Dendritic cell treated with granulocyte-macrophage colony-stimulating factor and Interleukin-4, amounts not matched to agents 40 ng/mL and 50 ng/mL, for 4 days (primary cell): Measurements from ENCODE around the gene TBC1D22B.

Experiments
- H3K27ac Mint-ChIP-seq: one replicate; pipeline ENCODE4 v1.8.0; 2022; ENCODE audit warnings: mild to moderate bottlenecking, mixed read lengths
- H3K27me3 Mint-ChIP-seq: one replicate; pipeline ENCODE4 v1.8.0; 2022; ENCODE audit warnings: mild to moderate bottlenecking, mixed read lengths
- H3K36me3 Mint-ChIP-seq: one replicate; pipeline ENCODE4 v1.8.0; 2022; ENCODE audit warnings: low read depth, mixed read lengths
- H3K4me1 Mint-ChIP-seq: one replicate; pipeline ENCODE4 v1.8.0; 2022; ENCODE audit warnings: low read depth, mixed read lengths
- H3K4me3 Mint-ChIP-seq: one replicate; pipeline ENCODE4 v1.8.0; 2022; ENCODE audit warnings: mild to moderate bottlenecking, moderate library complexity, mixed read lengths
- H3K9me3 Mint-ChIP-seq: one replicate; pipeline ENCODE4 v1.8.0; 2022; ENCODE audit warnings: mixed read lengths
- intact Hi-C: fragments of 100-400 bp; cut with micrococcal nuclease; formaldehyde crosslinking; loops from one replicate; pipeline ENCODE4 v1.15.0; 2022

The TBC1D22B gene

GRCh38 chr6:37368961-37369320 lies 111.4 kb downstream of the TBC1D22B start:
- no peak overlapping the region for H3K27ac Mint-ChIP-seq
- intact Hi-C loops, result no loop called here
- H3K9me3 Mint-ChIP-seq, result no peaks in the 10 kb centered on the region
- H3K36me3 Mint-ChIP-seq, result peaks cover 57% of the 10 kb centered on the region
- no peaks in the 10 kb centered on the region for H3K27me3 Mint-ChIP-seq
- H3K4me1 Mint-ChIP-seq, result peaks cover 18% of the 10 kb centered on the region
- H3K4me3 Mint-ChIP-seq, result no peak overlapping the region

DNA sequence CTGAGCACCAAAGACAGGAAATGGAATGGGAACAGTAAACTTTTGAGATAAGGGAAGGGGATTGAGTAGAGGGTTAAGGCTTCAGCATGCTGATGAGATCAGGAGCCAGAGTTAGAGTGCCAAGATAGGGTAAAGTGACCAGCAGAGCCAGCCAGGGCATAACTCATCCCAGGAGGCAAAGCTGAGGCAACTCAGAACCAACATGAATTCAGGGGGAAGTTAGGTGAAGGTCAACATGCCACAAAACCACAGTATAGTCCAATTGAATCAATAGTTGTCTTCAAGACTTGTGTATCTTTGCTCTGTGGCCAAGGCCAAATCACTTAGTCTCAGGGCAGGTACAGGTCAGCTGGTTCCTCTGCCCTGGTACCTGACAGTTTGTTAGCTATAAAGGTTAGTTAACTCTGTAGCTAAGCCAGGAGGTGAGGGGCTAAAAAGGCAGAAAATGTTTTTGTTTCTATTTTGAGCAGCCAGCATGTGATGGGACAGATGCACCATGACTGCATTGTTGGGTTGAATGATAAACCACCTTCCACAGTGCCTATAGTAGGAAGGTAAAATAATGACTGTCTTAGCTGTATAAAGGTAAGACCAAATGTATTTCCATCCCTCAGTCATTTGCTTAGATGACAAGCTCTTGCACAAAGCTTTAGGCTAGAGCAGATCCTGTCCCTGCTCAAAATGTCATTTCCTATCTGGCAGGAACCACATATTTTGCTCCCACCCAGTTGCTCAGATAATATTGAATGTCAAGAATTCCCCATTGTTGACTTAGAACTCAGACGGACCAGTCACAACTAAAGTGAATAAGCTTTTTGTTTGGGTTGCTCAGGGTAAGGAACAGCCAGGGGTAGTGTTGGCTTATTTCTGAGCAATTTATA lies 112.0 kb downstream of the TBC1D22B start:
- intact Hi-C loops, result no loop called here

GRCh38 chr6:37371154-37372083 lies 113.8 kb downstream of the TBC1D22B start:
- Mint-ChIP-seq H3K27ac (no peak overlapping the region), H3K4me3 (no peak overlapping the region), H3K36me3 (peaks cover 68% of the 10 kb centered on the region), H3K4me1 (peaks cover 18% of the 10 kb centered on the region), H3K27me3 (no peaks in the 10 kb centered on the region), H3K9me3 (no peaks in the 10 kb centered on the region)
- intact Hi-C loops, result no loop called here

More for the DNA sequence above, 112.0 kb downstream of the TBC1D22B start:
- Mint-ChIP-seq H3K36me3 (peaks cover 55% of the 10 kb centered on the region), H3K4me3 (no peak overlapping the region), H3K27me3 (no peaks in the 10 kb centered on the region), H3K27ac (no peak overlapping the region), H3K9me3 (no peaks in the 10 kb centered on the region), H3K4me1 (peaks cover 18% of the 10 kb centered on the region)

DNA sequence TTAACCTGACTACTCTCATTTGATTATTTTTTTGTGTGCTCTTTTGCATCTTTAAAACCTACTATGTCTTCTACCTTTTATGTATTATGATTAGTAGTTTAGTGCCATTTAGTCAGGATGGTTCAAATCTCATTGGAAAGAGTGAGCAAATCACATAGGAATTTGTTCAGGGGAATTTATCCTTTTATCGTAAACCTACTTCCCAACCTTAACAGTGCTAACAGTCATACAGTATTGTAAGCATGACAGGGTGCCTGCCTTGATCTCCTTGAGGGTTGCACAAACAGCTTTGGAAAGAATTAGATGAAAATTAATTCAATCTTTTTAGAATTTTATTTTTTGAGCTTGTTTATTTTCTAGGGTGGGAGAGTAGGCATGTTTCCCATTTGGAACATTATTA lies 114.5 kb downstream of the TBC1D22B start:
- Mint-ChIP-seq H3K4me3 (no peak overlapping the region), H3K4me1 (peaks cover 18% of the 10 kb centered on the region), H3K27ac (no peak overlapping the region), H3K27me3 (no peaks in the 10 kb centered on the region), H3K9me3 (no peaks in the 10 kb centered on the region), H3K36me3 (peaks cover 67% of the 10 kb centered on the region)
- intact Hi-C loops, result no loop called here

DNA sequence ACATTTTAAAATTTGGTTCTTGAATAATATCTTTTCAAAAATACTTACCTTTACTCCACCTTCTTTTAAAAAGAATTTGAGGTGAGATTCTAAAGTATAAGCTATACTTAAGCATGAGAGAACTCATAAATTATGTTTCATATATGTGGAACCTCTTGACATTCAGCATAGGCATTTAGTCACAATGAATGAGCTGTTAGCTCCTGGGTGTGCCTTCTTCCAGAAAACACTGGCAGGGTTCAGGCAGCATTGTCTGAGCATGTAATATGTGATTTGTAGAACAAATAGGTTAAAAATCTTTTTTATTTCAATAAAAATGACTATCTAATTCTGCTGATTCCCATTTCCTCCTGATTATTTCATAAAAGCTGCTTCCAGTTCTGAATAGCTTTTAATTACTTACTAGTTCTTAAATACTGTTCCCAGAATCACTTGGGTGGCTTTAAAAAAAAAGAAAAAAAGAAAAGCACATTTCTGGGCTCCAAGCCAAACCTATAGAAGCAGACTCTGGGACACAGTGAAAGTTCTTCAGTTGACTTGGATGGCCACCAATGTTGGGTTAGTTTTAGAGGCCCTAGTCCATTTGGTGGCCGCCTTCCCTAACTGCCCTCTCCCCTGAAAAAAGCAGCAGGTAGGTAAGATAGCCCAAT lies 116.4 kb downstream of the TBC1D22B start:
- H3K4me1 Mint-ChIP-seq, result peaks cover 5% of the 10 kb centered on the region
- intact Hi-C loops, result no loop called here
- H3K36me3 Mint-ChIP-seq, result peaks cover 84% of the 10 kb centered on the region
- no peaks in the 10 kb centered on the region for H3K27me3 Mint-ChIP-seq
- no peak overlapping the region for H3K4me3 Mint-ChIP-seq
- H3K27ac Mint-ChIP-seq, result no peak overlapping the region
- H3K9me3 Mint-ChIP-seq, result no peaks in the 10 kb centered on the region

DNA sequence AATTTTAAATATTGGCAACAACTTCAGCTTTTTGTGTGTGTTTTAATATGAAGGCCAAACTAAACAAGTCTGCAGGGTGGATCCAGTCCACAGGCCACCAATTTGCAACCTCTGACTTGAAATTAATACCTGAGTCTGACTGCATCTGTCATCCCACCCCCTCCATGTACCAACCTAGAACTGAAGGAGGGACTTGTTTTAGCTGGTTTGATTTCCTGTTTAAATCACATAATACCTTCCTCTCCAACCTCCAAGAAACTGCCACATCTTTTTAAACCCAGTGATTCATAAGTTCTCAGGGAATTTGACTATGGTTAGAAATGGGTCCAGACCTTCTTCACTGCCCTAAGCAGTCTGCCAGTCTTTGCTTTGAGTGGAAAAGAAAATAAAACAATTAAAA lies 117.8 kb downstream of the TBC1D22B start:
- H3K4me1 Mint-ChIP-seq, result no peaks in the 10 kb centered on the region
- no peaks in the 10 kb centered on the region for H3K9me3 Mint-ChIP-seq
- H3K36me3 Mint-ChIP-seq, result peaks cover 85% of the 10 kb centered on the region
- H3K27ac Mint-ChIP-seq, result no peak overlapping the region
- H3K4me3 Mint-ChIP-seq, result no peak overlapping the region
- intact Hi-C loops, result no loop called here
- H3K27me3 Mint-ChIP-seq, result no peaks in the 10 kb centered on the region

DNA sequence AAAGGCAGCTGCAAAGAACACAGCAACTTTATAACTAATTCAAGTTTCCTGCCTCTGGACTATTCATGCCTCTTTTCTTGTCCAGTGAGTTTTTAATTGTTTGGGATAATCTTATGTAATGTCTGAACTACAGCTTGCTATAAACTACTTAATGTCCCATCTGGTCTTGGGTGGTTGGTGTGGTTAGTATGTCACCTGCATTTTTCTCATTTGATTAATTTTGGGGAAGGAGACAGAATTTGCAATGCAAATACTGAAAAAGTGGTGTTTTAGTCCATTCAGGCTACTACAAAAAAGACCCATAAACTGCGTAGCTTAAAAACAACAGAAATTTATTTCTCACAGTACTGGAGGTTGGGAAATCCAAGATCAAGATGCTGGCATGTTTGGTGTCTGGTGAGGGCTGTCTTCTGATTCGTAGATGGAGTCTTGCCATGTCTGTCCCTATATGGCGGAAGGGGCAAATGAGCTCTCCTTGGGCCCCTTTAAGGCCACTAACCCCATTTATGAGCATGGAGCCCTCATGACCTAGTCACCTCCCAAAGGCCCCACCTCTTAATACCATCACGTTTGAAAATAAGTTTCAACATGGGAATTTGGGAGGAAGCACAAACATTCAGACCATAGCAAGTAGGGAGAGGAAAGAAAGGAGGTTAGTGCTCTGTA lies 118.6 kb downstream of the TBC1D22B start:
- no peak overlapping the region for H3K4me3 Mint-ChIP-seq
- no peak overlapping the region for H3K27ac Mint-ChIP-seq
- no peaks in the 10 kb centered on the region for H3K27me3 Mint-ChIP-seq
- intact Hi-C loops, result no loop called here
- H3K4me1 Mint-ChIP-seq, result no peaks in the 10 kb centered on the region
- peaks cover 85% of the 10 kb centered on the region for H3K36me3 Mint-ChIP-seq
- H3K9me3 Mint-ChIP-seq, result no peaks in the 10 kb centered on the region

GRCh38 chr6:37381579-37381978 lies 124.0 kb downstream of the TBC1D22B start:
- Mint-ChIP-seq H3K27me3 (no peaks in the 10 kb centered on the region), H3K4me3 (no peak overlapping the region), H3K36me3 (peaks cover 81% of the 10 kb centered on the region), H3K9me3 (no peaks in the 10 kb centered on the region), H3K27ac (no peak overlapping the region), H3K4me1 (no peaks in the 10 kb centered on the region)
- intact Hi-C loops, result no loop called here
